GM12878 (cell line): Measurements from ENCODE around the gene PPT1. TPM values are rescaled to one million over a fixed set of nuclear protein-coding genes. Genes with fewer than 3 reads are reported as not detected.

ENCODE experiments used
- ATAC-seq: fragments of 200-7000 bp; cut with Tn5 transposase; 3 replicates; pipeline ENCODE4 v1.9.1; 2020; ENCODE audit warnings: mild to moderate bottlenecking, moderate library complexity
- BruUV-seq: library from RNA; stranded (reverse); fragments of 400-500 nt; replicated peaks from 2 replicates; lab custom pipeline; 2021; lab: Mats Ljungman, UMichigan
- CTCF ChIA-PET: fragments of 300-600 bp; sonication (Branson Sonifier 250); formaldehyde crosslinking; extraction: SDS; loops from one replicate; lab custom pipeline; 2021; ENCODE audit warnings: inconsistent platforms; lab: Yijun Ruan, JAX
- POLR2A ChIA-PET: fragments of 350-600 bp; formaldehyde crosslinking; extraction: SDS; loops from one replicate; lab custom pipeline; 2021; ENCODE audit warnings: inconsistent platforms; lab: Charles Lee
- RAD21 ChIA-PET: fragments of 300-600 bp; sonication (Branson Sonifier 250); formaldehyde crosslinking; loops from one replicate; lab custom pipeline; 2023; ENCODE audit warnings: antibody characterized with exemption; ENCODE audit not compliant: unreplicated experiment; lab: Charles Lee
- SMC1A ChIA-PET: fragments of 300-600 bp; sonication (Branson Sonifier 250); formaldehyde crosslinking; loops from one replicate; lab custom pipeline; 2023; ENCODE audit not compliant: unreplicated experiment, uncharacterized antibody; lab: Charles Lee
- DNase-seq: peaks from one replicate; pipeline ENCODE4 v3.0.0-alpha.2; 2011; ENCODE audit warnings: low read depth, low spot score
- FAIRE-seq: peaks from 3 replicates; lab custom pipeline; 2011; peaks lifted over from hg19 to GRCh38; lab: Jason Lieb, UNC
- H2AFZ ChIP-seq: 2 replicates; pipeline ENCODE4 v1.6.0; 2011; ENCODE audit warnings: low read depth, low read length, control low read depth; ENCODE audit not compliant: control insufficient read depth
- H3K27ac ChIP-seq: 2 replicates; pipeline ENCODE4 v1.5.1; 2011; ENCODE audit warnings: control low read depth; ENCODE audit not compliant: control insufficient read depth, insufficient read depth
- H3K27me3 ChIP-seq, 2 experiments: replicated peaks in 1 of 2; 2 replicates each; pipeline versions ENCODE4 v1.6.0 to v1.6.1; 2011; ENCODE audit warnings: low read length in 1 of 2; ENCODE audit not compliant: control insufficient read depth in 2 of 2, insufficient read depth in 2 of 2
- H3K36me3 ChIP-seq, 2 experiments: 2 replicates each; pipeline ENCODE4 v1.5.1; 2011; ENCODE audit warnings: low read length in 1 of 2; ENCODE audit not compliant: control insufficient read depth in 2 of 2, insufficient read depth in 2 of 2
- H3K4me1 ChIP-seq: 2 replicates; pipeline ENCODE4 v1.6.1; 2011; ENCODE audit warnings: mild to moderate bottlenecking, low read length, moderate library complexity, mixed read lengths; ENCODE audit not compliant: control insufficient read depth, insufficient read depth
- H3K4me2 ChIP-seq: 2 replicates; pipeline ENCODE4 v1.6.0; 2011; ENCODE audit warnings: control low read depth; ENCODE audit not compliant: control insufficient read depth, insufficient read depth
- H3K4me3 ChIP-seq: fragments of 200-600 bp; sonication (generic); 2 replicates; pipeline ENCODE4 v1.5.1; 2016
- H3K79me2 ChIP-seq: 2 replicates; pipeline ENCODE4 v1.6.0; 2011; ENCODE audit warnings: low read length; ENCODE audit not compliant: control insufficient read depth, insufficient read depth
- H3K9ac ChIP-seq: 2 replicates; pipeline ENCODE4 v1.8.0; 2011; ENCODE audit warnings: low read length, control low read depth, mixed read lengths; ENCODE audit not compliant: control insufficient read depth, insufficient read depth
- H3K9me3 ChIP-seq: replicated peaks from 3 replicates; pipeline ENCODE4 v1.5.1; 2011; ENCODE audit warnings: mild to moderate bottlenecking, low read length; ENCODE audit not compliant: control insufficient read depth, insufficient read depth
- H4K20me1 ChIP-seq: 2 replicates; pipeline ENCODE4 v1.6.0; 2011; ENCODE audit not compliant: control insufficient read depth, insufficient read depth
- CEBPB ChIP-seq, 2 experiments: fragments of 150-350 bp in 1 of 2; IDR thresholded peaks; 2 replicates each; pipeline ENCODE4 v1.6.1; 2012 to 2014; ENCODE audit warnings: low read depth in 2 of 2, low read length in 2 of 2, borderline replicate concordance in 1 of 2, inconsistent platforms in 1 of 2
- CEBPZ ChIP-seq: fragments of 150-350 bp; IDR thresholded peaks from 2 replicates; pipeline ENCODE4 v1.6.1; 2016; ENCODE audit warnings: low read depth, low read length
- EED ChIP-seq: sonication (generic); IDR thresholded peaks from 2 replicates; pipeline ENCODE4 v1.6.1; 2016; ENCODE audit warnings: antibody characterized with exemption, low read depth
- LARP7 ChIP-seq: fragments of 450-650 bp; IDR thresholded peaks from 2 replicates; pipeline ENCODE4 v1.6.1; 2017; ENCODE audit warnings: mild to moderate bottlenecking
- RUNX3 ChIP-seq: IDR thresholded peaks from 2 replicates; pipeline ENCODE4 v1.6.1; 2012; ENCODE audit warnings: low read length, inconsistent platforms
- YBX1 ChIP-seq: fragments of 450-650 bp; IDR thresholded peaks from 2 replicates; pipeline ENCODE4 v1.6.1; 2016; ENCODE audit warnings: antibody characterized with exemption
- WGBS: methylation state at CpG from one replicate; pipeline ENCODE4 v1.1.6; 2016; ENCODE audit warnings: low lambda C conversion rate; ENCODE audit not compliant: insufficient replicate concordance, insufficient coverage; ENCODE audit errors: missing lambda C conversion rate; 5-methylcytosine and 5-hydroxymethylcytosine counted together
- in situ Hi-C: fragments of 300-500 bp; cut with MboI; formaldehyde crosslinking; loops from 9 replicates; pipeline ENCODE4 v1.14.3; 2018; ENCODE audit warnings: mixed read lengths
- intact Hi-C: fragments of 100-400 bp; cut with micrococcal nuclease; formaldehyde crosslinking; loops from one replicate; pipeline ENCODE4 v1.14.2; 2022; ENCODE audit not compliant: unreplicated experiment
- polyA plus RNA-seq, 11 experiments: library from polyadenylated mRNA; depleted of rRNA in 4 of 11; unstranded in 6 of 11; stranded (reverse) in 5 of 11; fragments of >200 nt; fragmentation: Nextera tagmentation in 4 of 11; fragmentation: Illumina TruSeq in 1 of 11; extraction: Ambion mirVana in 4 of 11; extraction: Trizol in 1 of 11; gene quantifications; 1 replicate in 1 of 11; 2 replicates in 10 of 11; pipeline versions ENCODE4 v1.2.1 to v1.2.3, GENCODE V29; 2011 to 2016; ENCODE audit warnings: inconsistent platforms in 2 of 11, missing spikeins in 2 of 11, low read depth in 1 of 11
- total RNA-seq, 4 experiments: library from RNA; depleted of rRNA in 3 of 4; stranded (reverse); fragments of >200 nt in 3 of 4; fragmentation: Illumina TruSeq in 1 of 4; extraction: Trizol in 1 of 4; gene quantifications; 2 replicates each; pipeline versions ENCODE4 v1.2.1 to v1.2.3, GENCODE V29; 2013 to 2021
- TF ChIP-seq, protein P1 (sequence below): fragments of 450-650 bp; IDR thresholded peaks from 2 replicates; pipeline ENCODE4 v1.6.1; 2014; ENCODE audit warnings: mild to moderate bottlenecking
- TF ChIP-seq, protein P2 (sequence below): fragments of 450-650 bp; formaldehyde crosslinking; IDR thresholded peaks from 2 replicates; pipeline ENCODE4 v1.4.0; 2020; ENCODE audit warnings: mild to moderate bottlenecking, moderate library complexity

Gene PPT1
- total and polyA plus RNA-seq, 10 of the 15 experiments (the other 5 are each of a cell fraction or from before 2014, with no cell fraction given) = 50.4 to 147 (median 103) TPM

- no peaks in the 10 kb centered on the region for H3K27me3 ChIP-seq
- WGBS = 1% methylated on average over 57 of the region's 65 CpGs
- ChIA-PET SMC1A (interaction anchor here (0.6 to 4.7 kb wide), 11 partner anchors 8 to 85 kb away, joined by 3 to 25 read pairs (median 5); no protein-coding TSS in a partner anchor), CTCF (interaction anchor here (0.7 to 4.6 kb wide), 9 partner anchors 8 to 223 kb away, joined by 3 to 31 read pairs (median 8); no protein-coding TSS in a partner anchor), RAD21 (interaction anchor here (0.6 to 2.5 kb wide), 7 partner anchors 12 to 80 kb away, joined by 3 to 20 read pairs (median 4); no protein-coding TSS in a partner anchor), POLR2A (interaction anchor here (0.5 to 4.1 kb wide), 11 partner anchors 9 to 409 kb away, joined by 3 to 25 read pairs (median 5); partner anchors contain the start of gene ZFP69B)
- H3K36me3 ChIP-seq = peaks cover 0 to 16% of the 10 kb centered on the region in 2 experiments; a peak in 1 of 4 replicates
- peak within 1 kb of the TSS; percentile 57 for H2AFZ ChIP-seq
- peak within 1 kb of the TSS; percentile 100 for H3K9ac ChIP-seq
- peak within 1 kb of the TSS; percentile 92 for H3K4me3 ChIP-seq
- H3K4me1 ChIP-seq = peaks cover 8% of the 10 kb centered on the region; the same call in 1 of the 2 replicates
- FAIRE-seq (peak; percentile 87), DNase-seq (peak; percentile 91), ATAC-seq (peak; percentile 88)
- H3K27ac ChIP-seq = peak within 1 kb of the TSS; percentile 100
- in situ Hi-C loops (no loop called here), intact Hi-C loops (no loop called here)
- H3K4me2 ChIP-seq = peak within 1 kb of the TSS; percentile 87
- H3K9me3 ChIP-seq = no peaks in the 10 kb centered on the region
- BruUV-seq = TSS peak; percentile 76
- H4K20me1 ChIP-seq = peaks cover 3% of the 10 kb centered on the region; the same call in 1 of the 2 replicates
- peaks cover 55% of the 10 kb centered on the region for H3K79me2 ChIP-seq
- TF ChIP-seq, protein P1, sequence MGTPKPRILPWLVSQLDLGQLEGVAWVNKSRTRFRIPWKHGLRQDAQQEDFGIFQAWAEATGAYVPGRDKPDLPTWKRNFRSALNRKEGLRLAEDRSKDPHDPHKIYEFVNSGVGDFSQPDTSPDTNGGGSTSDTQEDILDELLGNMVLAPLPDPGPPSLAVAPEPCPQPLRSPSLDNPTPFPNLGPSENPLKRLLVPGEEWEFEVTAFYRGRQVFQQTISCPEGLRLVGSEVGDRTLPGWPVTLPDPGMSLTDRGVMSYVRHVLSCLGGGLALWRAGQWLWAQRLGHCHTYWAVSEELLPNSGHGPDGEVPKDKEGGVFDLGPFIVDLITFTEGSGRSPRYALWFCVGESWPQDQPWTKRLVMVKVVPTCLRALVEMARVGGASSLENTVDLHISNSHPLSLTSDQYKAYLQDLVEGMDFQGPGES = no peak
- TF ChIP-seq, protein P2, sequence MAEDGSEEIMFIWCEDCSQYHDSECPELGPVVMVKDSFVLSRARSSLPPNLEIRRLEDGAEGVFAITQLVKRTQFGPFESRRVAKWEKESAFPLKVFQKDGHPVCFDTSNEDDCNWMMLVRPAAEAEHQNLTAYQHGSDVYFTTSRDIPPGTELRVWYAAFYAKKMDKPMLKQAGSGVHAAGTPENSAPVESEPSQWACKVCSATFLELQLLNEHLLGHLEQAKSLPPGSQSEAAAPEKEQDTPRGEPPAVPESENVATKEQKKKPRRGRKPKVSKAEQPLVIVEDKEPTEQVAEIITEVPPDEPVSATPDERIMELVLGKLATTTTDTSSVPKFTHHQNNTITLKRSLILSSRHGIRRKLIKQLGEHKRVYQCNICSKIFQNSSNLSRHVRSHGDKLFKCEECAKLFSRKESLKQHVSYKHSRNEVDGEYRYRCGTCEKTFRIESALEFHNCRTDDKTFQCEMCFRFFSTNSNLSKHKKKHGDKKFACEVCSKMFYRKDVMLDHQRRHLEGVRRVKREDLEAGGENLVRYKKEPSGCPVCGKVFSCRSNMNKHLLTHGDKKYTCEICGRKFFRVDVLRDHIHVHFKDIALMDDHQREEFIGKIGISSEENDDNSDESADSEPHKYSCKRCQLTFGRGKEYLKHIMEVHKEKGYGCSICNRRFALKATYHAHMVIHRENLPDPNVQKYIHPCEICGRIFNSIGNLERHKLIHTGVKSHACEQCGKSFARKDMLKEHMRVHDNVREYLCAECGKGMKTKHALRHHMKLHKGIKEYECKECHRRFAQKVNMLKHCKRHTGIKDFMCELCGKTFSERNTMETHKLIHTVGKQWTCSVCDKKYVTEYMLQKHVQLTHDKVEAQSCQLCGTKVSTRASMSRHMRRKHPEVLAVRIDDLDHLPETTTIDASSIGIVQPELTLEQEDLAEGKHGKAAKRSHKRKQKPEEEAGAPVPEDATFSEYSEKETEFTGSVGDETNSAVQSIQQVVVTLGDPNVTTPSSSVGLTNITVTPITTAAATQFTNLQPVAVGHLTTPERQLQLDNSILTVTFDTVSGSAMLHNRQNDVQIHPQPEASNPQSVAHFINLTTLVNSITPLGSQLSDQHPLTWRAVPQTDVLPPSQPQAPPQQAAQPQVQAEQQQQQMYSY (CRISPR knock-in tag) = no peak
- no peak for TF ChIP-seq CEBPB (IDR thresholded peaks at IDR 0.05; ENCODE audit: borderline replicate concordance in 1 of 2, low read depth in 2 of 2, low read length in 2 of 2)
- no peak for TF ChIP-seq YBX1
- peak; percentile 68 for TF ChIP-seq RUNX3
- no peak for TF ChIP-seq CEBPZ
- TF ChIP-seq LARP7 = peak; percentile 66
- no peak for TF ChIP-seq EED
Observed at GRCh38 chr1:40040511-40041465, 56.3 kb downstream of the PPT1 start, which contains the start of gene CAP1. CAP1 (plus strand) TSS chr1:40040729; CDS start chr1:40059347, 18,618 bp downstream.
